HK-2 (cell line): ENCODE data around the gene ALDH2.
"Not testable (repeated sequence)": the region's sequence is repeated elsewhere in the genome, so short reads cannot be mapped to it uniquely, and the experiment has no call there.

Source experiments
- DNase-seq: peaks from one replicate; pipeline ENCODE4 v3.0.0-alpha.2; 2018; ENCODE audit not compliant: unreplicated experiment

The ALDH2 gene

GRCh38 chr12:111759271-111759670 is 7.5 kb upstream of the ALDH2 start:
- DNase-seq, result no peak

GRCh38 chr12:111759991-111760390 is 6.7 kb upstream of the ALDH2 start:
- no peak for DNase-seq

- no peak for DNase-seq
Measured at GRCh38 chr12:111761099-111761498, 5.6 kb upstream of the ALDH2 start.

GRCh38 chr12:111761706-111762105 is 5.0 kb upstream of the ALDH2 start:
- DNase-seq, result no peak

- DNase-seq, result not testable (repeated sequence)
Measured at GRCh38 chr12:111763552-111763951, 3.2 kb upstream of the ALDH2 start.

GRCh38 chr12:111764120-111764821 is 2.5 kb upstream of the ALDH2 start:
- no peak for DNase-seq

- peak; percentile 45 for DNase-seq
Measured at GRCh38 chr12:111767362-111768158, 827 bp downstream of the ALDH2 start.

GRCh38 chr12:111768159-111768895 is 1.6 kb downstream of the ALDH2 start:
- DNase-seq, result no peak

- no peak for DNase-seq
Measured at GRCh38 chr12:111769599-111769998, 2.9 kb downstream of the ALDH2 start.

GRCh38 chr12:111773801-111774551 is 7.2 kb downstream of the ALDH2 start:
- DNase-seq, result peak; percentile 64

- DNase-seq, result peak; percentile 45
Measured at GRCh38 chr12:111775205-111776193, 8.8 kb downstream of the ALDH2 start.

GRCh38 chr12:111776836-111777344 is 10.2 kb downstream of the ALDH2 start:
- DNase-seq, result no peak

- DNase-seq, result peak; percentile 62
Measured at GRCh38 chr12:111777345-111778045, 10.8 kb downstream of the ALDH2 start.

- DNase-seq, result no peak
Measured at GRCh38 chr12:111780166-111780565, 13.4 kb downstream of the ALDH2 start.

- DNase-seq, result no peak
Measured at GRCh38 chr12:111780615-111781014, 13.9 kb downstream of the ALDH2 start.

GRCh38 chr12:111781085-111781658 is 14.4 kb downstream of the ALDH2 start:
- no peak for DNase-seq

- no peak for DNase-seq
Measured at GRCh38 chr12:111783046-111783445, 16.3 kb downstream of the ALDH2 start.

- DNase-seq, result no peak
Measured at GRCh38 chr12:111784953-111785352, 18.2 kb downstream of the ALDH2 start.

- DNase-seq, result no peak
Measured at GRCh38 chr12:111785651-111786050, 18.9 kb downstream of the ALDH2 start.
